Smooth muscle cell (in vitro differentiated cells): ENCODE results near the gene ABHD5. TPM values are rescaled to one million over a fixed set of nuclear protein-coding genes. Genes with fewer than 3 reads are reported as not detected.

Source experiments
- DNase-seq: peaks from one replicate; lab custom pipeline; 2025; ENCODE audit not compliant: unreplicated experiment; lab: John Stamatoyannopoulos, UW
- H2AFZ ChIP-seq: fragments of 200-600 bp; sonication (generic); 2 replicates; pipeline ENCODE4 v1.6.0; 2016; ENCODE audit warnings: antibody characterized with exemption, low read depth, mild to moderate bottlenecking
- H3F3A ChIP-seq: fragments of 200-600 bp; sonication (generic); 2 replicates; pipeline ENCODE4 v1.6.0; 2017; ENCODE audit warnings: antibody characterized with exemption, low read depth
- H3K27ac ChIP-seq: fragments of 200-600 bp; sonication (generic); 2 replicates; pipeline ENCODE4 v1.5.1; 2016; ENCODE audit warnings: low read depth, mild to moderate bottlenecking
- H3K27me3 ChIP-seq: fragments of 200-600 bp; sonication (generic); 2 replicates; pipeline ENCODE4 v1.6.1; 2016; ENCODE audit warnings: low read depth, mild to moderate bottlenecking
- H3K36me3 ChIP-seq: fragments of 200-600 bp; sonication (generic); 2 replicates; pipeline ENCODE4 v1.5.1; 2016; ENCODE audit warnings: low read depth
- H3K4me1 ChIP-seq: fragments of 200-600 bp; sonication (generic); 2 replicates; pipeline ENCODE4 v1.5.1; 2016; ENCODE audit warnings: low read depth
- H3K4me2 ChIP-seq: fragments of 200-600 bp; sonication (generic); 2 replicates; pipeline ENCODE4 v1.6.0; 2016; ENCODE audit warnings: mild to moderate bottlenecking
- H3K4me3 ChIP-seq: fragments of 200-600 bp; sonication (generic); 2 replicates; pipeline ENCODE4 v1.5.1; 2016; ENCODE audit warnings: mild to moderate bottlenecking
- H3K79me2 ChIP-seq: fragments of 200-600 bp; sonication (generic); 2 replicates; pipeline ENCODE4 v1.6.0; 2016; ENCODE audit warnings: low read depth, mild to moderate bottlenecking
- H3K9ac ChIP-seq: fragments of 200-600 bp; sonication (generic); 2 replicates; pipeline ENCODE4 v1.6.0; 2016; ENCODE audit warnings: low read depth
- H3K9me3 ChIP-seq: fragments of 200-600 bp; sonication (generic); replicated peaks from 2 replicates; pipeline ENCODE4 v1.5.1; 2016; ENCODE audit warnings: low read depth
- H4K20me1 ChIP-seq: fragments of 200-600 bp; sonication (generic); 2 replicates; pipeline ENCODE4 v1.6.0; 2016; ENCODE audit warnings: low read depth
- WGBS: methylation state at CpG from one replicate; pipeline ENCODE4 v1.1.7; 2016; ENCODE audit warnings: low lambda C conversion rate; 5-methylcytosine and 5-hydroxymethylcytosine counted together
- polyA plus RNA-seq: library from polyadenylated mRNA; unstranded; fragments of >200 nt; fragmentation: Nextera tagmentation; extraction: Ambion mirVana; gene quantifications from 2 replicates; pipeline ENCODE4 v1.2.1, GENCODE V29; 2016
- total RNA-seq: library from RNA; depleted of rRNA; stranded (reverse); fragments of >200 nt; gene quantifications from 2 replicates; pipeline ENCODE4 v1.2.3, GENCODE V29; 2014
- TF ChIP-seq, protein P1 (sequence below): fragments of 200-600 bp; sonication (generic); IDR thresholded peaks from 2 replicates; pipeline ENCODE4 v1.5.1; 2017; ENCODE audit warnings: borderline replicate concordance, mild to moderate bottlenecking, antibody characterized with exemption; ENCODE audit not compliant: insufficient read depth, poor library complexity, severe bottlenecking

Gene ABHD5
- total and polyA plus RNA-seq, 2 experiments from 2014 or later, result 8.6 to 9.3 TPM

DNA sequence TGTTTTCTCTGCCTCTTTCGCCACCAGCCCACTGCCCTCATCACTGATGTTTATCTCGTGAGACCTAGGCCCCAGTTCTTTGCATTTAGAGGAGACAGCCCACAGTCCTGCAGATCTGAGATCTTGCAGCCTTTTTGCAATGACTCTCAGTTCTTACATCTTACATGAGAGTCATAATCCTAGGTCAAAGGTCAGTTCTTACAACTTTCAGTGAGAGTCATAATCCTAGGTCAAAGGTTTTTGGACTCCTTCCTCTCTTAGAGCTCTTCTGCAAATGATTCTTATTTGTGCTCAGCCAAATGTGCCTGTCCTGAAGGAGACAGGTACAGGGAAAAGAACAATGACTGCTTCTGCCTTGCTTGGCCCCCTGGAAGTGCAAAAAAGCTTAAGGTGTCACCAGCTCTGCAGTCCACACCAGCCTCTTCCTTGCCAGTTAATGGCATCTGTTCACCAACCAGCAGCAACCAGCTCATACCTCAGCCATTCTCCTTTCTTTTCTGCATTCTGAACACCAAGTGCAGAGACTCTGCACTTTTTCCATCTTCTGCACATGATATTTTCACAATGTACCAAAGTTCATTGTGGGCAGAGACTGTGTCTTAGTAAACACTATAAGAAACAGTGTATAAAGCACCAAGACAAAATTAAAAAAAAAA lies 67.1 kb downstream of the ABHD5 start:
- H3F3A ChIP-seq, result no peaks in the 10 kb centered on the region
- no peak overlapping the region for H3K4me3 ChIP-seq
- H3K27me3 ChIP-seq, result no peaks in the 10 kb centered on the region
- TF ChIP-seq, protein P1, sequence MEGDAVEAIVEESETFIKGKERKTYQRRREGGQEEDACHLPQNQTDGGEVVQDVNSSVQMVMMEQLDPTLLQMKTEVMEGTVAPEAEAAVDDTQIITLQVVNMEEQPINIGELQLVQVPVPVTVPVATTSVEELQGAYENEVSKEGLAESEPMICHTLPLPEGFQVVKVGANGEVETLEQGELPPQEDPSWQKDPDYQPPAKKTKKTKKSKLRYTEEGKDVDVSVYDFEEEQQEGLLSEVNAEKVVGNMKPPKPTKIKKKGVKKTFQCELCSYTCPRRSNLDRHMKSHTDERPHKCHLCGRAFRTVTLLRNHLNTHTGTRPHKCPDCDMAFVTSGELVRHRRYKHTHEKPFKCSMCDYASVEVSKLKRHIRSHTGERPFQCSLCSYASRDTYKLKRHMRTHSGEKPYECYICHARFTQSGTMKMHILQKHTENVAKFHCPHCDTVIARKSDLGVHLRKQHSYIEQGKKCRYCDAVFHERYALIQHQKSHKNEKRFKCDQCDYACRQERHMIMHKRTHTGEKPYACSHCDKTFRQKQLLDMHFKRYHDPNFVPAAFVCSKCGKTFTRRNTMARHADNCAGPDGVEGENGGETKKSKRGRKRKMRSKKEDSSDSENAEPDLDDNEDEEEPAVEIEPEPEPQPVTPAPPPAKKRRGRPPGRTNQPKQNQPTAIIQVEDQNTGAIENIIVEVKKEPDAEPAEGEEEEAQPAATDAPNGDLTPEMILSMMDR, result no peak
- no peak overlapping the region for H3K9ac ChIP-seq
- no peaks in the 10 kb centered on the region for H3K4me1 ChIP-seq
- H3K27ac ChIP-seq, result no peak overlapping the region
- DNase-seq, result no peak
- H3K4me2 ChIP-seq, result no peak overlapping the region
- no peak overlapping the region for H2AFZ ChIP-seq
- H4K20me1 ChIP-seq, result no peaks in the 10 kb centered on the region
- no peaks in the 10 kb centered on the region for H3K36me3 ChIP-seq
- no peaks in the 10 kb centered on the region for H3K9me3 ChIP-seq
- WGBS, result 83% methylated on average over 2 of the region's 2 CpGs
- no peaks in the 10 kb centered on the region for H3K79me2 ChIP-seq

DNA sequence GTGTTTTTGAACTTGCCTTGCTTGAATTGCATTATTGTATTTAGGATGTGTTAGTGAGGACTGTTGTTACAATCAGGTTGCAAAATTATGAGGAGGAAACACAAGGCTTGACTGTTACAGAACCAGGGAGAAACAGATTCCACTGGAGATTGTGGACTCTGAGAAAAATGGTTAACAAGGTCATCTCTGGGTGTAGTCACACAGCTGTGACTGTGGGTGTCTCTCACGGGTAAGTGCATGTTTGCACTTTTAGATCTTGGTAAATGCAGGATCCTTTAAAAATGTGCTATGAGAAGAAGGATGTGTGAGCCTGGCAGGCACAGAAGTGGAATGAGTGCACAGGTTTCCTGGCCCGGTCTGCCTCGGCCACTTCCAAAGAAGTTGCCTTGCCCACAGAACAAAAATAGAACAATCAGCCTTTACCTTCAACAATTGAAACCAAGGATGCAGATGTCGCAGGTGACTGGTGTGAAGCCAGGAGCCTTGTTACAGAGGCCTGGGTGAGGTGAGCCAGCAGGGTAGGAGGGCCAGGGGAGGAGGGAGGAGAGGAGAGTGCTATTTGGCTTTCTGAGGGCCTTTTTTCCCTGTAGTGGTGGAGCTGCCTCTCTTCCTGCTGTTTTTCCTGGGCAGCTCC lies 68.0 kb downstream of the ABHD5 start:
- WGBS, result 85% methylated on average over 4 of the region's 4 CpGs
- Histone ChIP-seq H4K20me1 (no peaks in the 10 kb centered on the region), H3K4me1 (no peaks in the 10 kb centered on the region)

DNA sequence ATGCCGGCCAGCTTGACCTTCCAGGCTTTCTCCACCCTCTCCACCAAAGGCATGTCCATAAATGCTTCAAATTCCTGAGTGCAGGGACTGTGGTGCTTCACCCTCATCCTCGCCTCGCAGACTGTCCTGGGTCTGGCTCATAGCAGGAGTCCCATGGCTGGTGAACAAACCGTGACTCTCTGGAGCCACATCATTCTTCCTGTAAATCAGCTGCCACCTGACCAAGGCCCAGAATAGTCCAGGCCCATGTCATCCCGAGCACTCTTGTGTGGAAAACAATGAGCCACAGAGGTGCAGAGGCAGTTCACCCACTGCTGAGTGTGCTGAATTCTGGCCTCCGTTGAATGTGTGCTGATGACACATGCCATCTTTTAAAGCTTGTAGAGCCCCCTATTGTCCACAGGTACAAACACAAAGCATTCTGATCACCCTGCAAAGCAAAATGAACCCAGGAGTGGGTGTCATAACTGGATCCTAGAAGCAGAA lies 68.6 kb downstream of the ABHD5 start:
- no peak for DNase-seq
- Histone ChIP-seq H2AFZ (no peak overlapping the region), H3K4me1 (no peaks in the 10 kb centered on the region), H3K9ac (no peak overlapping the region), H3K4me3 (no peak overlapping the region), H3K27ac (no peak overlapping the region), H3K36me3 (no peaks in the 10 kb centered on the region), H3K9me3 (no peaks in the 10 kb centered on the region), H3K27me3 (no peaks in the 10 kb centered on the region), H4K20me1 (no peaks in the 10 kb centered on the region), H3K79me2 (no peaks in the 10 kb centered on the region), H3F3A (no peaks in the 10 kb centered on the region), H3K4me2 (no peak overlapping the region)
- WGBS, result 31% methylated on average over 6 of the region's 6 CpGs
- TF ChIP-seq, protein P1, result no peak

More for the DNA sequence above, 68.0 kb downstream of the ABHD5 start:
- Histone ChIP-seq H3K9ac (no peak overlapping the region), H3F3A (no peaks in the 10 kb centered on the region), H3K27me3 (no peaks in the 10 kb centered on the region), H3K27ac (no peak overlapping the region), H3K4me2 (no peak overlapping the region), H3K36me3 (no peaks in the 10 kb centered on the region), H3K9me3 (no peaks in the 10 kb centered on the region), H3K4me3 (no peak overlapping the region), H2AFZ (no peak overlapping the region), H3K79me2 (no peaks in the 10 kb centered on the region)
- TF ChIP-seq, protein P1, result no peak
- DNase-seq, result no peak

DNA sequence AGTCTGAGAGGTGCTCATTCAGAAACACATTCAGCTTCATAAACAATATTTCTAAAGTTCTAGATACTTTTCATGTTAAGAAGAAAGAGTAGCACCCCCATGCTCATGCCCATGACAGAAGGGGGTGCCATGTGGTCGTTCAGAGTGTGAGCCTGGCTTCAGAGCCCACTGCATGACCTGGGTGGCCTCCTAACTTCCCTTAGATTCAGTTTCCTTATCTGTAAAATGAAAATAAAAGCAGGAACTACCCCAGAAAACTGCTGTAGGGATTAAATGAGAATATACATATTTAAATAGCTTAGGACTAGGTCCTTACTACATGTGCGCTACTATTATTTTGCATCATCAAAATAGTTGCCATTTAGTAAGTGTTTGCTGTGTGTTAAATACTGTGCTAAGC lies 69.2 kb downstream of the ABHD5 start:
- H3K79me2 ChIP-seq, result no peaks in the 10 kb centered on the region
- H3K27me3 ChIP-seq, result no peaks in the 10 kb centered on the region
- H3K4me1 ChIP-seq, result no peaks in the 10 kb centered on the region
- no peaks in the 10 kb centered on the region for H3K9me3 ChIP-seq
- no peak overlapping the region for H2AFZ ChIP-seq
- DNase-seq, result no peak
- no peaks in the 10 kb centered on the region for H3K36me3 ChIP-seq
- TF ChIP-seq, protein P1, result no peak
- H3K4me2 ChIP-seq, result no peak overlapping the region
- H3K4me3 ChIP-seq, result no peak overlapping the region
- H3K9ac ChIP-seq, result no peak overlapping the region
- H4K20me1 ChIP-seq, result no peaks in the 10 kb centered on the region
- no peaks in the 10 kb centered on the region for H3F3A ChIP-seq
- WGBS, result 85% methylated on average over 2 of the region's 2 CpGs
- no peak overlapping the region for H3K27ac ChIP-seq
